Chondrocyte (in vitro differentiated cells): Measurements from ENCODE around the gene ATP6V0A4. TPM values are rescaled to one million over a fixed set of nuclear protein-coding genes. Genes with fewer than 3 reads are reported as not detected.
"Not testable (repeated sequence)": the region's sequence is repeated elsewhere in the genome, so short reads cannot be mapped to it uniquely, and the experiment has no call there.

ENCODE experiments used
- DNase-seq: peaks from one replicate; pipeline ENCODE4 v3.0.0; 2021; ENCODE audit warnings: mixed read lengths, low spot score
- H3K27ac Mint-ChIP-seq: one replicate; pipeline ENCODE4 v1.8.0; 2021; ENCODE audit warnings: mild to moderate bottlenecking, moderate library complexity, mixed read lengths; ENCODE audit not compliant: unreplicated experiment
- H3K27me3 Mint-ChIP-seq: 2 replicates; pipeline ENCODE4 v1.8.0; 2021; ENCODE audit warnings: low read depth, mixed read lengths
- H3K36me3 Mint-ChIP-seq: 2 replicates; pipeline ENCODE4 v1.8.0; 2021; ENCODE audit warnings: low read depth, mixed read lengths
- H3K4me1 Mint-ChIP-seq: 2 replicates; pipeline ENCODE4 v1.8.0; 2021; ENCODE audit warnings: low read depth, mild to moderate bottlenecking, mixed read lengths
- H3K4me3 Mint-ChIP-seq: one replicate; pipeline ENCODE4 v1.8.0; 2021; ENCODE audit warnings: mild to moderate bottlenecking, moderate library complexity, mixed read lengths; ENCODE audit not compliant: unreplicated experiment
- H3K9me3 Mint-ChIP-seq: 2 replicates; pipeline ENCODE4 v1.8.0; 2021; ENCODE audit warnings: low read depth, mixed read lengths
- CTCF ChIP-seq: fragments of 200-600 bp; sonication (generic); IDR thresholded peaks from 2 replicates; pipeline ENCODE4 v1.5.0; 2021; ENCODE audit warnings: antibody characterized with exemption, mild to moderate bottlenecking, moderate library complexity
- total RNA-seq: library from RNA; stranded (reverse); gene quantifications from 3 replicates; pipeline ENCODE4 v1.2.1, GENCODE V29; 2021

ATP6V0A4 gene
- total RNA-seq, 1 donor from 2014 or later = 0.35 TPM

DNA sequence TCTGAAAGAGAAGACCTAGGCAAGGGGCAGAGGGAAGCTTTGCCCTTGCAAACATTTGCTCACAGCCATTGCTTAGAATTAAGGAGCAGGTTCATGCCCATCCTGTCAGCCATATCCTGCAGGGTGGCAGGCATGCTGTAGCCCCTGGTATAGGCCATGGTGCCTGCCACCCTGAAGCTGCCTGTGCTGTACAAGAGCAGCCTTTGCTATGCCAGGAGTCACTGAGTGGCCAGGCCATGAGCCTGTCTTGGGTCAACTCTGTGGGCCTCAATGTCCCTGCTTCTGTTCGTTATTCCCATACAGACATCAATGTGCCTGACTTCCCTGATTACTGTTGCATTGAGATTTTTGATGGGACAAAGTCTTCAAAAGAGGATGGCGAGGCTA is 96.5 kb downstream of the ATP6V0A4 start:
- no peak overlapping the region for H3K27ac Mint-ChIP-seq
- peak; percentile 22 for DNase-seq
- no peak overlapping the region for H3K4me3 Mint-ChIP-seq
- TF ChIP-seq CTCF = no peak
- H3K9me3 Mint-ChIP-seq = no peaks in the 10 kb centered on the region
- H3K4me1 Mint-ChIP-seq = no peaks in the 10 kb centered on the region
- peaks cover 15% of the 10 kb centered on the region for H3K27me3 Mint-ChIP-seq
- no peaks in the 10 kb centered on the region for H3K36me3 Mint-ChIP-seq

GRCh38 chr7:138700857-138701536 is 97.0 kb downstream of the ATP6V0A4 start, which contains the start of gene SVOPL:
SVOPL (minus strand) TSS chr7:138701362; CDS start chr7:138679045, 22,317 bp downstream.
- DNase-seq = no peak
- H3K9me3 Mint-ChIP-seq = no peaks in the 10 kb centered on the region
- no peak within 1 kb of the TSS for H3K27ac Mint-ChIP-seq
- TF ChIP-seq CTCF = no peak
- no peak within 1 kb of the TSS for H3K4me3 Mint-ChIP-seq
- no peaks in the 10 kb centered on the region for H3K4me1 Mint-ChIP-seq
- no peaks in the 10 kb centered on the region for H3K36me3 Mint-ChIP-seq
- peaks cover 15% of the 10 kb centered on the region for H3K27me3 Mint-ChIP-seq

GRCh38 chr7:138699661-138700060 is 98.3 kb downstream of the ATP6V0A4 start:
- DNase-seq = no peak
- H3K27ac Mint-ChIP-seq = no peak overlapping the region
- no peaks in the 10 kb centered on the region for H3K36me3 Mint-ChIP-seq
- no peaks in the 10 kb centered on the region for H3K4me1 Mint-ChIP-seq
- no peak overlapping the region for H3K4me3 Mint-ChIP-seq
- peaks cover 15% of the 10 kb centered on the region for H3K27me3 Mint-ChIP-seq
- H3K9me3 Mint-ChIP-seq = no peaks in the 10 kb centered on the region
- no peak for TF ChIP-seq CTCF

DNA sequence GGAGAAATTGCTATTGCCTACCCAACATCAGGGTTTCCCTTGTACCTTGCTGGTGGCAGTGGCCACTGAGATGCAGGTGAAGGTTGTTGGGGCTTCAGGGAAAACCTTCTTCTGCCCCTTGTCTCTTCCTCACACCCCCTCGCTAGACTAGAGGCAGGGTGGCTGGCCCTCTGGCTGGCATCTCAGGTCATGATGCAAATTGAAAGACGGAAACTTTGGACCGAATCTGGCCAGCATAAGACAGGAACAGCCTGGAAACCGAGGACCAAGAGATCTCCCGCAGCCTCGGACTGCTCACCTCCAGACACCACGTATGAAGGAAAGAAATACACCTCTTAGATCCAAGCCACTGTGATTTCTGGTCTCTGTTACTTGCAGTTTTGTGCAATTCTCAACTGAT is 99.7 kb downstream of the ATP6V0A4 start:
- Mint-ChIP-seq H3K27ac (no peak overlapping the region), H3K36me3 (no peaks in the 10 kb centered on the region), H3K4me3 (no peak overlapping the region), H3K9me3 (no peaks in the 10 kb centered on the region), H3K27me3 (peaks cover 15% of the 10 kb centered on the region), H3K4me1 (no peaks in the 10 kb centered on the region)
- TF ChIP-seq CTCF = no peak
- DNase-seq = peak; percentile 12

DNA sequence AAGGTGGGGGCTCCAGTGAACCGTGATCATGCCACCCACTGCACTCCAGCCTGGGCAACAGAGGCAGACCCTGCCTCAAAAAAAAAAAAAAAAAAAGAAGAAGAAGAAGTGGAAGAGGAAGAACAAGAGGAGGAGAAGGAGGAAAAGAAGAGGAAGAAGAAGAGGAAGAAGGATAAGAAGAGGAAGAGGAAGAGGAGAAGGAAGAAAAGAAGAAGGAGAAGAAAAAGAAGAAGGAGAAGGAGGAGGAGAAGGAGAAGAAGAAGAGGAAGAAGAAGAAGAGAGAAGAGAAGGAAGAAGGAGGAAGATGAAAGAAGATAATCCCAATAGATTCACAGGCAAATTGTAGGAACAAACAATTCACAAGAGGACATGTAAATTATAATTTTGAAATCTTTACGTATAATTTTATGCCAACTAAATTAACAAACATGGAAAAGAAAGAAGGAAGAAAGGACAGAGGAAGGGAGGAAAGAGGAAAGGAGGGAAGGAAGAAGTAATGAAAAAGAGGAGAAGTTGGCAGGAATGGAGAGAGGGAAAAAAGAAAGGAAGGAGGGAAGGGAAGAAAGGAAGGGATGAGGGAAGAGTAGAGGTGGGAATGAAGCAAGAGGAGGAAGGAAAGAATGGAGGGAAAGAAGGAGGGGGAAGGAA is 100.3 kb downstream of the ATP6V0A4 start:
- Mint-ChIP-seq H3K36me3 (no peaks in the 10 kb centered on the region), H3K4me1 (no peaks in the 10 kb centered on the region), H3K27me3 (peaks cover 16% of the 10 kb centered on the region), H3K4me3 (no peak overlapping the region), H3K9me3 (no peaks in the 10 kb centered on the region), H3K27ac (no peak overlapping the region)
- no peak for DNase-seq
- no peak for TF ChIP-seq CTCF

DNA sequence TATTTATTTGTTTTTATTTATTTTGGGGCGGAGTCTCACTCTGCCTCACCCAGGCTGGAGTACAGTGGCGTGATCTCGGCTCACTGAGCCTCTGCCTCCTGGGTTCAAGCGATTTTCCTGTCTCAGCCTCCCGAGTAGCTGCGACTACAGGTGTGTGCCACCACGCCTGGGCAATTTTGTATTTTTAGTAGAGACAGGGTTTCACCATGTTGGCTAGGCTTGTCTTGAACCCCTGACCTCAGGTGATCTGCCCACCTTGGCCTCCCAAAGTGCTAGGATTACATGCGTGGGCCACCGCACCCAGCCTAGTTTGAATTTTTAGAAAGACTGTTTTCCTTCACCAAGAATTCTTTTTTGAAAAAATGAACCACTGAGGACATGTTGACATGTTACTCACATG is 102.2 kb downstream of the ATP6V0A4 start:
- not testable (repeated sequence) for H3K4me1 Mint-ChIP-seq, H3K36me3 Mint-ChIP-seq, H3K9me3 Mint-ChIP-seq, DNase-seq, H3K4me3 Mint-ChIP-seq, H3K27ac Mint-ChIP-seq
- peaks cover 17% of the 10 kb centered on the region for H3K27me3 Mint-ChIP-seq
